Testis (tissue), 2 donors: Measurements from ENCODE around the gene NUCB2.

Source experiments
- POLR2A ChIP-seq: fragments of 450-650 bp; IDR thresholded peaks from one replicate; pipeline ENCODE4 v1.6.1; 2017; ENCODE audit warnings: antibody characterized with exemption, mild to moderate bottlenecking, moderate library complexity
- TF ChIP-seq, protein P1 (sequence below), 3 experiments: fragments of 450-650 bp in 2 of 3; fragments of 200-600 bp in 1 of 3; sonication (generic) in 1 of 3; IDR thresholded peaks; one replicate each; pipeline ENCODE4 v1.5.1; 2016 to 2019; ENCODE audit warnings: antibody characterized with exemption in 3 of 3, mild to moderate bottlenecking in 2 of 3, moderate library complexity in 1 of 3

DNA sequence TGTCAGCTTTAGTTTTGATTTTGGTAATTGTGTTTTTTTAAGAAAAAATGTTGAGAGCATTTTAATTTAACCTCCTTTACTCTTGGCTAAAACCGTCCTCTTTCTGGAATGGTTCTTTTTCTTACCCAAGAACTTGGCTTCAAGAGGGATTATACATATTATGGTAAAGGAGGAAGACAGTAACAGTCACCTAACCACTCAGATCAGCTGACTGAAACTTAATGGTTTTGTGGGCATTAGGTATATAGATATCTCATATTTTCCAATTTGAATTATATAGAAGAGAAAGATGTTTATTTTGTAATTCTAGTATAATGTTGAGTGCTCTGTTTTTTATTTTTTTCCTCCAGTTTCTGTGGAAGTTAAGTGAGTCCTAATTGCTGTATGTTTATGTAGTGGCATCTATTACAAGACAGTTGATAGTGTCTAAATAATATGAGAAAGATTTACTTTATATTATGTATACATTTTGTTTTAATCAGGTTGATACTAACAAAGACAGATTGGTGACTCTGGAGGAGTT, 38.4 kb downstream of the NUCB2 start:
- TF ChIP-seq, protein P1, sequence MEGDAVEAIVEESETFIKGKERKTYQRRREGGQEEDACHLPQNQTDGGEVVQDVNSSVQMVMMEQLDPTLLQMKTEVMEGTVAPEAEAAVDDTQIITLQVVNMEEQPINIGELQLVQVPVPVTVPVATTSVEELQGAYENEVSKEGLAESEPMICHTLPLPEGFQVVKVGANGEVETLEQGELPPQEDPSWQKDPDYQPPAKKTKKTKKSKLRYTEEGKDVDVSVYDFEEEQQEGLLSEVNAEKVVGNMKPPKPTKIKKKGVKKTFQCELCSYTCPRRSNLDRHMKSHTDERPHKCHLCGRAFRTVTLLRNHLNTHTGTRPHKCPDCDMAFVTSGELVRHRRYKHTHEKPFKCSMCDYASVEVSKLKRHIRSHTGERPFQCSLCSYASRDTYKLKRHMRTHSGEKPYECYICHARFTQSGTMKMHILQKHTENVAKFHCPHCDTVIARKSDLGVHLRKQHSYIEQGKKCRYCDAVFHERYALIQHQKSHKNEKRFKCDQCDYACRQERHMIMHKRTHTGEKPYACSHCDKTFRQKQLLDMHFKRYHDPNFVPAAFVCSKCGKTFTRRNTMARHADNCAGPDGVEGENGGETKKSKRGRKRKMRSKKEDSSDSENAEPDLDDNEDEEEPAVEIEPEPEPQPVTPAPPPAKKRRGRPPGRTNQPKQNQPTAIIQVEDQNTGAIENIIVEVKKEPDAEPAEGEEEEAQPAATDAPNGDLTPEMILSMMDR (IDR thresholded peaks at IDR 0.05), result no peak
- no peak for TF ChIP-seq POLR2A
